IMR-90 (cell line): ENCODE measurements around the gene COQ10A. TPM values are rescaled to one million over a fixed set of nuclear protein-coding genes. Genes with fewer than 3 reads are reported as not detected.

ENCODE experiments used
- ATAC-seq: fragments of 200-7000 bp; cut with Tn5 transposase; 2 replicates; pipeline ENCODE4 v1.9.1; 2020; ENCODE audit warnings: low read depth, mild to moderate bottlenecking, moderate library complexity
- BruUV-seq: library from RNA; stranded (reverse); fragments of 400-500 nt; replicated peaks from 2 replicates; lab custom pipeline; 2021; lab: Mats Ljungman, UMichigan
- CTCF ChIA-PET: fragments of 300-600 bp; formaldehyde crosslinking; extraction: SDS; loops from one replicate; lab custom pipeline; 2021; ENCODE audit warnings: antibody characterized with exemption; lab: Yijun Ruan, JAX
- POLR2A ChIA-PET: fragments of 300-600 bp; sonication (Branson Sonifier 250); formaldehyde crosslinking; loops from one replicate; lab custom pipeline; 2022; ENCODE audit warnings: antibody characterized with exemption; ENCODE audit not compliant: unreplicated experiment; lab: Charles Lee
- DNase-seq: peaks from one replicate; pipeline ENCODE4 v3.0.0; 2013
- H2AFZ ChIP-seq: replicated peaks from 2 replicates; pipeline ENCODE3; 2013; ENCODE audit warnings: low read length, mild to moderate bottlenecking; ENCODE audit not compliant: poor library complexity
- H2AK5ac ChIP-seq: 2 replicates; pipeline ENCODE4 v1.6.1; 2013; ENCODE audit warnings: low read depth, low read length, inconsistent platforms
- H2AK9ac ChIP-seq: replicated peaks from 2 replicates; pipeline ENCODE3; 2013; ENCODE audit warnings: mild to moderate bottlenecking, low read depth, low read length, moderate library complexity; ENCODE audit not compliant: poor library complexity
- H2BK120ac ChIP-seq: 2 replicates; pipeline ENCODE4 v1.6.1; 2013; ENCODE audit warnings: low read depth, low read length, inconsistent platforms
- H2BK15ac ChIP-seq: 3 replicates; pipeline ENCODE4 v1.6.1; 2013; ENCODE audit warnings: low read depth, low read length, inconsistent platforms
- H2BK20ac ChIP-seq: 2 replicates; pipeline ENCODE4 v1.6.1; 2013; ENCODE audit warnings: low read depth, mild to moderate bottlenecking, inconsistent platforms, low read length, moderate library complexity
- H2BK5ac ChIP-seq: 2 replicates; pipeline ENCODE4 v1.6.1; 2013; ENCODE audit warnings: mild to moderate bottlenecking, low read depth, low read length, inconsistent platforms; ENCODE audit not compliant: poor library complexity, severe bottlenecking
- H3K14ac ChIP-seq: replicated peaks from 2 replicates; pipeline ENCODE4 v1.6.1; 2013; ENCODE audit warnings: low read depth, low read length, inconsistent platforms
- H3K18ac ChIP-seq: 2 replicates; pipeline ENCODE4 v1.6.1; 2013; ENCODE audit warnings: low read depth, low read length, control low read depth
- H3K23ac ChIP-seq: 2 replicates; pipeline ENCODE4 v1.6.1; 2013; ENCODE audit warnings: low read depth, low read length, inconsistent platforms
- H3K27ac ChIP-seq: 2 replicates; pipeline ENCODE4 v1.5.1; 2013; ENCODE audit warnings: mild to moderate bottlenecking, control low read depth, low read length; ENCODE audit not compliant: insufficient read depth
- H3K27me3 ChIP-seq: 2 replicates; pipeline ENCODE4 v1.6.1; 2013; ENCODE audit warnings: low read length; ENCODE audit not compliant: control insufficient read depth, insufficient read depth
- H3K36me3 ChIP-seq: 2 replicates; pipeline ENCODE4 v1.6.1; 2013; ENCODE audit warnings: low read length, mixed read lengths; ENCODE audit not compliant: control insufficient read depth, insufficient read depth
- H3K4ac ChIP-seq: 2 replicates; pipeline ENCODE4 v1.6.1; 2013; ENCODE audit warnings: low read depth, low read length, inconsistent platforms
- H3K4me1 ChIP-seq: 2 replicates; pipeline ENCODE4 v1.6.1; 2013; ENCODE audit warnings: low read length, mixed read lengths; ENCODE audit not compliant: control insufficient read depth, insufficient read depth
- H3K4me2 ChIP-seq: 2 replicates; pipeline ENCODE4 v1.6.1; 2013; ENCODE audit warnings: low read depth, mild to moderate bottlenecking, control low read depth, low read length, moderate library complexity
- H3K4me3 ChIP-seq: 2 replicates; pipeline ENCODE4 v1.5.1; 2013; ENCODE audit warnings: low read depth, mild to moderate bottlenecking, control low read depth, low read length, moderate library complexity; ENCODE audit not compliant: insufficient read depth
- H3K56ac ChIP-seq: 2 replicates; pipeline ENCODE4 v1.6.1; 2013; ENCODE audit warnings: low read length, inconsistent platforms; ENCODE audit not compliant: insufficient read depth; ENCODE audit errors: extremely low read depth
- H3K79me1 ChIP-seq, 2 experiments: 2 replicates each; pipeline ENCODE4 v1.6.1; 2013; ENCODE audit warnings: low read length in 2 of 2, inconsistent platforms in 1 of 2, low read depth in 1 of 2
- H3K9ac ChIP-seq: 2 replicates; pipeline ENCODE4 v1.6.1; 2013; ENCODE audit warnings: low read depth, low read length, control low read depth
- H3K9me1 ChIP-seq: 2 replicates; pipeline ENCODE4 v1.6.1; 2013; ENCODE audit warnings: low read length, inconsistent platforms; ENCODE audit not compliant: insufficient read depth
- H3K9me3 ChIP-seq: 2 replicates; pipeline ENCODE4 v1.6.1; 2013; ENCODE audit warnings: low read length; ENCODE audit not compliant: control insufficient read depth, insufficient read depth
- H4K20me1 ChIP-seq: 2 replicates; pipeline ENCODE4 v1.6.1; 2013; ENCODE audit warnings: low read length, inconsistent platforms; ENCODE audit not compliant: insufficient read depth
- H4K5ac ChIP-seq: 2 replicates; pipeline ENCODE4 v1.6.1; 2013; ENCODE audit warnings: mild to moderate bottlenecking, low read depth, low read length, control low read depth
- H4K8ac ChIP-seq, 2 experiments: 2 replicates each; pipeline ENCODE4 v1.6.1; 2013; ENCODE audit warnings: low read depth in 2 of 2, low read length in 2 of 2, control low read depth in 1 of 2, inconsistent platforms in 1 of 2
- H4K91ac ChIP-seq: 2 replicates; pipeline ENCODE4 v1.6.1; 2013; ENCODE audit warnings: low read depth, low read length, inconsistent platforms; ENCODE audit not compliant: insufficient read depth
- BHLHE40 ChIP-seq: fragments of 150-350 bp; IDR thresholded peaks from 2 replicates; pipeline ENCODE4 v1.6.1; 2016; ENCODE audit warnings: mild to moderate bottlenecking, low read depth, low read length
- CEBPB ChIP-seq: IDR thresholded peaks from 2 replicates; pipeline ENCODE4 v1.6.1; 2012; ENCODE audit warnings: low read depth, low read length, improper control_type of control experiment
- CHD1 ChIP-seq: IDR thresholded peaks from 2 replicates; pipeline ENCODE4 v1.6.1; 2012; ENCODE audit warnings: low read depth, low read length, improper control_type of control experiment
- ELK1 ChIP-seq: fragments of 150-350 bp; IDR thresholded peaks from 2 replicates; pipeline ENCODE4 v1.6.1; 2016; ENCODE audit warnings: low read depth, mild to moderate bottlenecking, low read length, moderate library complexity, borderline replicate concordance
- FOS ChIP-seq: fragments of 150-350 bp; IDR thresholded peaks from 2 replicates; pipeline ENCODE4 v1.6.1; 2016; ENCODE audit warnings: low read depth, low read length
- MAFK ChIP-seq: IDR thresholded peaks from 2 replicates; pipeline ENCODE4 v1.6.1; 2012; ENCODE audit warnings: low read depth, low read length, improper control_type of control experiment
- MAZ ChIP-seq: IDR thresholded peaks from 2 replicates; pipeline ENCODE4 v1.6.1; 2012; ENCODE audit warnings: low read depth, mild to moderate bottlenecking, low read length, improper control_type of control experiment, moderate library complexity, borderline replicate concordance
- MXI1 ChIP-seq: IDR thresholded peaks from 2 replicates; pipeline ENCODE4 v1.6.1; 2012; ENCODE audit warnings: low read depth, mild to moderate bottlenecking, low read length, moderate library complexity, borderline replicate concordance
- NFE2L2 ChIP-seq: fragments of 150-350 bp; IDR thresholded peaks from 2 replicates; pipeline ENCODE4 v1.6.1; 2016; ENCODE audit warnings: low read depth, mild to moderate bottlenecking, low read length
- POLR2A ChIP-seq: IDR thresholded peaks from 2 replicates; pipeline ENCODE4 v1.6.1; 2012; ENCODE audit warnings: mild to moderate bottlenecking, low read depth, low read length
- RAD21 ChIP-seq: IDR thresholded peaks from 2 replicates; pipeline ENCODE4 v1.6.1; 2012; ENCODE audit warnings: low read length, improper control_type of control experiment
- RCOR1 ChIP-seq: IDR thresholded peaks from 2 replicates; pipeline ENCODE4 v1.6.1; 2012; ENCODE audit warnings: mild to moderate bottlenecking, low read length, improper control_type of control experiment; ENCODE audit not compliant: insufficient replicate concordance
- RFX5 ChIP-seq: IDR thresholded peaks from 2 replicates; pipeline ENCODE4 v1.8.0; 2012; ENCODE audit warnings: low read depth, mild to moderate bottlenecking, low read length, moderate library complexity
- SMC3 ChIP-seq: fragments of 150-350 bp; IDR thresholded peaks from 2 replicates; pipeline ENCODE4 v1.6.1; 2016; ENCODE audit warnings: low read depth, mild to moderate bottlenecking, antibody characterized with exemption, low read length, moderate library complexity
- whole genome bisulfite sequencing, 2 experiments: methylation state at CpG; one replicate each; pipeline versions ENCODE4 v1.1.5 to v1.1.7; 2013; ENCODE audit warnings: missing lambda C conversion rate in 2 of 2; ENCODE audit not compliant: insufficient read length in 1 of 2; ENCODE audit errors: extremely low coverage in 2 of 2; 5-methylcytosine and 5-hydroxymethylcytosine counted together
- dilution Hi-C: fragments of 300-500 bp; cut with HindIII; formaldehyde crosslinking; loops from one replicate; pipeline ENCODE4 v1.14.3; 2018; ENCODE audit warnings: low sequenced_read_pairs; ENCODE audit not compliant: unreplicated experiment
- in situ Hi-C: fragments of 300-500 bp; cut with MboI; formaldehyde crosslinking; loops from 3 replicates; pipeline ENCODE4 v1.14.3; 2019; ENCODE audit warnings: low sequenced_read_pairs, inconsistent platforms, mixed read lengths
- intact Hi-C: fragments of 100-400 bp; cut with micrococcal nuclease; formaldehyde crosslinking; loops from 2 replicates; pipeline ENCODE4 v1.10.0; 2022
- polyA plus RNA-seq, 3 experiments: library from polyadenylated mRNA; depleted of rRNA; stranded (reverse); fragments of >200 nt; gene quantifications; 2 replicates each; pipeline ENCODE4 v1.2.3, GENCODE V29; 2012; ENCODE audit warnings: low replicate concordance in 1 of 3
- total RNA-seq: library from RNA; depleted of rRNA; stranded (reverse); fragments of >200 nt; gene quantifications from 2 replicates; pipeline ENCODE4 v1.2.3, GENCODE V29; 2012
- TF ChIP-seq, protein P1 (sequence below): conservative IDR thresholded peaks from 2 replicates; pipeline ENCODE4 v1.5.1; 2012; ENCODE audit warnings: mild to moderate bottlenecking, low read depth, low read length, improper control_type of control experiment
- TF ChIP-seq, protein P2 (sequence below): fragments of 150-350 bp; IDR thresholded peaks from 2 replicates; pipeline ENCODE4 v1.6.1; 2017; ENCODE audit warnings: mild to moderate bottlenecking, antibody characterized with exemption, low read length, low read depth

COQ10A gene
- total and polyA plus RNA-seq, 2 of the 4 experiments (the other 2 are of a cell fraction), result 4.7 to 10.8 TPM

DNA sequence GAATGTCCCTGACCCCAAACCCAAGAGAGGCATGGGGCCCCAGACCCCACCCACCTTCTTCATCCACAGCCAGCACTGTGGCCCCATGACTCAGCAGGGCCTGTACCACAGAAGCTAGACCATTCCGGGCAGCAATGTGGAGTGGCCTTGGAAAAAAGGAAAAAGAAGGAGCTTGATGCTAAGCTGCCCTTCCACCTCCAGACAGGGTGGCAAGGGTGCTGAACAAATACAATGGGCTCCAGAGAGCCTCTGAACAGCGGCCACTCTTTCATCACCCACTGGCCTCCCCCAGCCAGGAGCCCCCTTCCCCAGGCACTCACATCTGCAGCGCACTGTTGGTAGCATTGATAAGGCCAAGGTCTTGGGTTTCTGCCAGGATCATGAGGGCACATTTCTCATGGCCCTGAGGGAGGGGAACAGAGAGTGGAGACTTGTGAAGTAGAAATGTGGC is 23.0 kb upstream of the COQ10A start:
- H2AK9ac ChIP-seq, result peak overlapping the region; percentile 28
- in situ Hi-C loops (no loop called here), intact Hi-C loops (no loop called here), dilution Hi-C loops (no loop called here)
- no peak overlapping the region for H3K23ac ChIP-seq
- H3K36me3 ChIP-seq, result peaks cover 84% of the 10 kb centered on the region
- H2AFZ ChIP-seq, result peak overlapping the region; percentile 63
- no peak overlapping the region for H3K4me2 ChIP-seq
- DNase-seq (no peak), ATAC-seq (peak; percentile 31)
- no peak overlapping the region for H4K8ac ChIP-seq
- no peaks in the 10 kb centered on the region for H3K9me3 ChIP-seq
- H2BK5ac ChIP-seq, result no peak overlapping the region
- no peak overlapping the region for H3K9ac ChIP-seq
- no peak overlapping the region for H3K4me3 ChIP-seq
- no peak overlapping the region for H2BK15ac ChIP-seq
- H2AK5ac ChIP-seq, result no peak overlapping the region
- POLR2A ChIA-PET, result no interaction called here
- no CpG with 5 or more reads among the region's 3 CpGs for WGBS, 2 experiments
- peaks cover 21% of the 10 kb centered on the region for H4K20me1 ChIP-seq
- H3K4me1 ChIP-seq, result peaks cover 7% of the 10 kb centered on the region
- H3K79me1 ChIP-seq, result peaks cover 17 to 65% of the 10 kb centered on the region in 2 experiments
- BruUV-seq, result no TSS peak
- no peak for TF ChIP-seq RCOR1
- no peak for TF ChIP-seq CEBPB
- no peak for TF ChIP-seq MXI1
- no peak for TF ChIP-seq BHLHE40
- no peak for TF ChIP-seq MAZ
- TF ChIP-seq NFE2L2, result no peak
- no peak for TF ChIP-seq RAD21
- no peak for TF ChIP-seq CHD1
- TF ChIP-seq POLR2A, result no peak
- TF ChIP-seq SMC3, result no peak
- TF ChIP-seq, protein P1, sequence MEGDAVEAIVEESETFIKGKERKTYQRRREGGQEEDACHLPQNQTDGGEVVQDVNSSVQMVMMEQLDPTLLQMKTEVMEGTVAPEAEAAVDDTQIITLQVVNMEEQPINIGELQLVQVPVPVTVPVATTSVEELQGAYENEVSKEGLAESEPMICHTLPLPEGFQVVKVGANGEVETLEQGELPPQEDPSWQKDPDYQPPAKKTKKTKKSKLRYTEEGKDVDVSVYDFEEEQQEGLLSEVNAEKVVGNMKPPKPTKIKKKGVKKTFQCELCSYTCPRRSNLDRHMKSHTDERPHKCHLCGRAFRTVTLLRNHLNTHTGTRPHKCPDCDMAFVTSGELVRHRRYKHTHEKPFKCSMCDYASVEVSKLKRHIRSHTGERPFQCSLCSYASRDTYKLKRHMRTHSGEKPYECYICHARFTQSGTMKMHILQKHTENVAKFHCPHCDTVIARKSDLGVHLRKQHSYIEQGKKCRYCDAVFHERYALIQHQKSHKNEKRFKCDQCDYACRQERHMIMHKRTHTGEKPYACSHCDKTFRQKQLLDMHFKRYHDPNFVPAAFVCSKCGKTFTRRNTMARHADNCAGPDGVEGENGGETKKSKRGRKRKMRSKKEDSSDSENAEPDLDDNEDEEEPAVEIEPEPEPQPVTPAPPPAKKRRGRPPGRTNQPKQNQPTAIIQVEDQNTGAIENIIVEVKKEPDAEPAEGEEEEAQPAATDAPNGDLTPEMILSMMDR, result no peak
- TF ChIP-seq RFX5, result no peak
- TF ChIP-seq ELK1, result no peak
- TF ChIP-seq FOS, result no peak
- TF ChIP-seq, protein P2, sequence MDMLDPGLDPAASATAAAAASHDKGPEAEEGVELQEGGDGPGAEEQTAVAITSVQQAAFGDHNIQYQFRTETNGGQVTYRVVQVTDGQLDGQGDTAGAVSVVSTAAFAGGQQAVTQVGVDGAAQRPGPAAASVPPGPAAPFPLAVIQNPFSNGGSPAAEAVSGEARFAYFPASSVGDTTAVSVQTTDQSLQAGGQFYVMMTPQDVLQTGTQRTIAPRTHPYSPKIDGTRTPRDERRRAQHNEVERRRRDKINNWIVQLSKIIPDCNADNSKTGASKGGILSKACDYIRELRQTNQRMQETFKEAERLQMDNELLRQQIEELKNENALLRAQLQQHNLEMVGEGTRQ, result no peak
- TF ChIP-seq MAFK, result no peak
- H2BK120ac ChIP-seq, result no peak overlapping the region
- peaks cover 9% of the 10 kb centered on the region; the same call in 1 of the 2 replicates for H3K9me1 ChIP-seq
- H4K5ac ChIP-seq, result no peak overlapping the region
- no peak overlapping the region for H3K18ac ChIP-seq
- no peak overlapping the region for H4K91ac ChIP-seq
- H3K4ac ChIP-seq, result no peak overlapping the region
- no peaks in the 10 kb centered on the region for H3K27me3 ChIP-seq
- H3K27ac ChIP-seq, result peak overlapping the region; percentile 22; the same call in 1 of the 2 replicates
- CTCF ChIA-PET, result interaction anchor here (0.6 kb wide), 1 partner anchor 10 kb away, joined by 3 read pairs; no protein-coding TSS in a partner anchor
- no peak overlapping the region for H3K14ac ChIP-seq
- no peak overlapping the region for H3K56ac ChIP-seq
- H2BK20ac ChIP-seq, result no peak overlapping the region
